ENCODE data around the gene GNL3L.
"Not testable (repeated sequence)": the region's sequence is repeated elsewhere in the genome, so short reads cannot be mapped to it uniquely, and the experiment has no call there.

The GNL3L gene

GRCh38 chrX:54560411-54560810 is 30.4 kb downstream of the GNL3L start:
- no peak for FAIRE-seq

- FAIRE-seq, result no peak
Observed at GRCh38 chrX:54561622-54562021, 31.6 kb downstream of the GNL3L start.

DNA sequence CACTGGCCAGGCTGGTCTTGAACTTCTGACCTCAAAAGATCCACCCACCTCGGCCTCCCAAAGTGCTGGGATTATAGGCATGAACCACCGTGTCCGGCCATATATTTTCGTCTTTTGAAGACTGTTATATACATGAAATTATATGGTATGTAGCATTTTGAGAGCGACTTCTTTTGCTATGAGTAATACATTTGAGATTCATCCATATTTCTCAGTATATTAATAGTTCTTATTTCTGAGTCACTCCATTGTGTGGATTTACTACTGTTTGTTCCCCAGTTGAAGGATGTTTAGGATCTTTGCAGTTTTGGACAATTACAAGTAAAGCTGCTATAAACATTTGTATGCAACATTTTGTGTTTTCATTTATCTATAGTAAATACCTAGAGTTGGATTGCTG is 34.9 kb downstream of the GNL3L start:
- FAIRE-seq, result no peak

GRCh38 chrX:54570332-54570731 is 40.3 kb downstream of the GNL3L start:
- no peak for FAIRE-seq

DNA sequence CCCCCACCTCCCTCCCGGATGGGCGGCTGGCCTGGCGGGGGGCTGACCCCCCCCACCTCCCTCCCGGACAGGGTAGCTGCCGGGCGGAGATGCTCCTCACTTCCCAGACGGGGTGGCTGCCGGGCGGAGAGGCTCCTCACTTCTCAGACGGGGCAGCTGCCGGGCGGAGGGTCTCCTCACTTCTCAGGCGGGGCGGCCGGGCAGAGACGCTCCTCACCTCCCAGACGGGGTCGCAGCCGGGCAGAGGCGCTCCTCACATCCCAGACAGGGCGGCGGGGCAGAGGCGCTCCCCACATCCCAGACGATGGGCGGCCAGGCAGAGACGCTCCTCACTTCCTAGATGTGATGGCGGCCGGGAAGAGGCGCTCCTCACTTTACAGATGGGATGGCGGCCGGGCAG is 42.6 kb downstream of the GNL3L start:
- FAIRE-seq, result not testable (repeated sequence)

DNA sequence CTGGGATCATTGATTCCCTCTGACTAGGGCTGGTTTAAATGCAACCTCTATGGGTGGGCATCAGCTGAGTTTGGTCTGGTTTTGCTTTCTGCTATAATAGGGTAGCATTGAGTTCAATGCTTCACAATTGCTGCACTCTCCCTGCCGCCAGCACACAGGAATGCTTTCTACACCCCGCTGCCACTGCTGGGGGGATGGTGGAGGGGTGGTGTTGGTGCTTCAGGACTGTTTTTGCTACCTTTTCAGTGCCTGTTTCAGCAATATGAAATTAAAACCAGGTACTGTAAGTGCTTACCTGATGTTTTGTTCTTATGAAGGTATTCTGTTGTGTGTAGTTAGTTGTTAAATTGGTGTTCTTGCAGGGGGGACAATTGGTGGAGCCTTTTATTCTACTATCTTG is 67.7 kb downstream of the GNL3L start:
- no peak for FAIRE-seq

DNA sequence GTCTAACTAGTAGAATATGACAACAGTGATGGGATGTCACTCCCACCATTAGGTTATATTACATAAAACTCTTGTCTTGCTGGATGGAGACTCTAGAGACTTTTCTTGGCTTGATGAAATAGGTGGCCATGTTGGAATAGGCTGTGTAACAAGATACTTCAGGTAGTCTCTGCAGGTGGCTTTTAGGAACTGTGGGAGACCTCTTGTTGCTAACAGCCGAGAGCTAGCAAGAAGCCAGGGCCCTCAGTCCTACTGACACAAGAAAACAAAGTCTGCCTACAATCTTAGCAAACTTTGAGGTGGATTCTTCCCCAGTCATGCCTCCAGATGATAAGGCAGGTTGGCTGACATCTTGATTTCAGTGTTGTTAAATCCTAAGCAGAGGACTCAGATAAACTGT is 72.5 kb downstream of the GNL3L start:
- no peak for FAIRE-seq

Measured in endometrium (tissue), 2 donors.